GM13976 (cell line): Measurements from ENCODE around the gene EXOC3L4.

Experiments used
- DNase-seq: peaks from one replicate; pipeline ENCODE4 v3.0.0; 2012; ENCODE audit warnings: low spot score
- CTCF ChIP-seq: IDR thresholded peaks from 2 replicates; pipeline ENCODE4 v1.5.1; 2012; ENCODE audit warnings: borderline replicate concordance, mild to moderate bottlenecking; ENCODE audit not compliant: insufficient read depth; ENCODE audit errors: extremely low read depth, missing control alignments, control extremely low read depth
- in situ Hi-C: fragments of 300-500 bp; cut with MboI; formaldehyde crosslinking; loops from one replicate; pipeline ENCODE4 v1.12.0; 2022; ENCODE audit warnings: low sequenced_read_pairs, mixed read lengths, inconsistent platforms; ENCODE audit not compliant: unreplicated experiment

Gene EXOC3L4

GRCh38 chr14:103099081-103099732 lies 4.7 kb downstream of the EXOC3L4 start:
- no peak for DNase-seq
- no peak for TF ChIP-seq CTCF
- in situ Hi-C loops = no loop called here

- in situ Hi-C loops = no loop called here
- no peak for TF ChIP-seq CTCF
- no peak for DNase-seq
Measured at GRCh38 chr14:103099733-103100280, 5.3 kb downstream of the EXOC3L4 start.

- DNase-seq = no peak
- in situ Hi-C loops = no loop called here
- TF ChIP-seq CTCF = no peak
Measured at GRCh38 chr14:103100281-103101121, 6.0 kb downstream of the EXOC3L4 start.

GRCh38 chr14:103101257-103101962 lies 6.9 kb downstream of the EXOC3L4 start:
- DNase-seq = no peak
- TF ChIP-seq CTCF = no peak
- in situ Hi-C loops = no loop called here

- no peak for DNase-seq
- in situ Hi-C loops = no loop called here
Measured at GRCh38 chr14:103101963-103102688, 7.6 kb downstream of the EXOC3L4 start.

More at GRCh38 chr14:103101963-103102688, 7.6 kb downstream of the EXOC3L4 start:
- no peak for TF ChIP-seq CTCF
